Measurements from ENCODE around the gene ZNF850.

- TF ChIP-seq CTCF (IDR thresholded peaks at IDR 0.05 in 8 of 11, conservative IDR thresholded peaks at IDR 0.05 in 3 of 11) (no peak), POLR2A (IDR thresholded peaks at IDR 0.05) (no peak)
Measured at GRCh38 chr19:36679455-36679854, 93.2 kb downstream of the ZNF850 start.
